Thyroid gland (tissue), 4 donors: ENCODE measurements around the gene GPR12. TPM values are rescaled to one million over a fixed set of nuclear protein-coding genes. Genes with fewer than 3 reads are reported as not detected.

ENCODE experiments used
- DNase-seq, 2 donors: peaks; one replicate each; pipeline ENCODE4 v3.0.0-alpha.2; 2019
- H3K27ac ChIP-seq, 3 donors: fragments of 200-600 bp; sonication (generic); 1 replicate in 2 of 3; 2 replicates in 1 of 3; pipeline ENCODE4 v1.5.1; 2016 to 2019; ENCODE audit warnings: mild to moderate bottlenecking in 1 of 3, moderate library complexity in 1 of 3
- H3K27me3 ChIP-seq: fragments of 200-600 bp; sonication (generic); one replicate; pipeline ENCODE4 v1.5.1; 2019
- H3K36me3 ChIP-seq, 2 donors: fragments of 200-600 bp; sonication (generic); one replicate each; pipeline ENCODE4 v1.5.1; 2016 to 2019
- H3K4me1 ChIP-seq, 2 donors: fragments of 200-600 bp; sonication (generic); one replicate each; pipeline ENCODE4 v1.5.1; 2017 to 2019
- H3K4me3 ChIP-seq, 3 donors: fragments of 200-600 bp; sonication (generic); replicated peaks in 1 of 3; 1 replicate in 2 of 3; 2 replicates in 1 of 3; pipeline ENCODE4 v1.5.1; 2016; ENCODE audit warnings: mild to moderate bottlenecking in 1 of 3
- H3K9me3 ChIP-seq: fragments of 200-600 bp; sonication (generic); one replicate; pipeline ENCODE4 v1.5.1; 2017
- CTCF ChIP-seq, 6 experiments: fragments of 200-600 bp in 3 of 6; fragments of 450-650 bp in 3 of 6; sonication (generic) in 3 of 6; IDR thresholded peaks; one replicate each; pipeline ENCODE4 v1.5.1; 2016 to 2019; ENCODE audit warnings: antibody characterized with exemption in 6 of 6, mild to moderate bottlenecking in 2 of 6, inconsistent platforms in 1 of 6, moderate library complexity in 1 of 6
- POLR2A ChIP-seq, 2 donors: fragments of 450-650 bp; IDR thresholded peaks; one replicate each; pipeline ENCODE4 v1.6.1; 2017; ENCODE audit warnings: antibody characterized with exemption in 2 of 2, mild to moderate bottlenecking in 2 of 2, moderate library complexity in 1 of 2
- whole genome bisulfite sequencing, 2 donors: methylation state at CpG; one replicate each; pipeline ENCODE4 v1.1.5; 2017; 5-methylcytosine and 5-hydroxymethylcytosine counted together
- intact Hi-C: fragments of 100-400 bp; cut with DNase I; formaldehyde crosslinking; loops from one replicate; pipeline ENCODE4 v1.15.1; 2023
- total RNA-seq, 4 donors: library from RNA; depleted of rRNA; stranded (reverse); fragments of >200 nt; gene quantifications; one replicate each; pipeline ENCODE4 v1.2.3, GENCODE V29; 2016

Gene GPR12
- total RNA-seq, 4 donors from 2014 or later = under 0.01 to 0.33 (median 0.33) TPM; not detected in 1

- intact Hi-C loops = no loop called here
- Histone ChIP-seq H3K27ac (no peak overlapping the region), H3K9me3 (no peaks in the 10 kb centered on the region), H3K4me1 (peaks cover 0 to 6% of the 10 kb centered on the region in 2 donors), H3K4me3 (no peak overlapping the region), H3K36me3 (no peaks in the 10 kb centered on the region), H3K27me3 (no peaks in the 10 kb centered on the region)
- WGBS, 2 donors = 61 to 64% methylated on average over 27 of the region's 27 CpGs
- no peak for TF ChIP-seq CTCF (IDR thresholded peaks at IDR 0.05)
- TF ChIP-seq POLR2A (IDR thresholded peaks at IDR 0.05) = no peak
- no peak for DNase-seq
Observed at GRCh38 chr13:26759249-26759906, 1.2 kb downstream of the GPR12 start.

- no peak for DNase-seq
- intact Hi-C loops = no loop called here
- Histone ChIP-seq H3K27me3 (no peaks in the 10 kb centered on the region), H3K36me3 (no peaks in the 10 kb centered on the region), H3K4me3 (no peak overlapping the region), H3K9me3 (no peaks in the 10 kb centered on the region), H3K27ac (no peak overlapping the region), H3K4me1 (peaks cover 0 to 6% of the 10 kb centered on the region in 2 donors)
- WGBS, 2 donors = 75 to 76% methylated on average over 18 of the region's 18 CpGs
- TF ChIP-seq POLR2A (IDR thresholded peaks at IDR 0.05) (no peak), CTCF (IDR thresholded peaks at IDR 0.05) (no peak)
Observed at GRCh38 chr13:26758496-26759157, 2.0 kb downstream of the GPR12 start.

- Histone ChIP-seq H3K9me3 (no peaks in the 10 kb centered on the region), H3K27me3 (no peaks in the 10 kb centered on the region), H3K36me3 (no peaks in the 10 kb centered on the region), H3K4me1 (peaks cover 0 to 6% of the 10 kb centered on the region in 2 donors), H3K4me3 (no peak overlapping the region), H3K27ac (no peak overlapping the region)
- intact Hi-C loops = no loop called here
- 60 to 61% methylated on average over 3 of the region's 3 CpGs for WGBS, 2 donors
- TF ChIP-seq POLR2A (IDR thresholded peaks at IDR 0.05) = no peak
- TF ChIP-seq CTCF (IDR thresholded peaks at IDR 0.05) = no peak
- DNase-seq = no peak
Observed at GRCh38 chr13:26756961-26757360, 3.6 kb downstream of the GPR12 start.

- 82 to 85% methylated on average over 2 of the region's 2 CpGs for WGBS, 2 donors
- Histone ChIP-seq H3K4me1 (no peaks in the 10 kb centered on the region), H3K36me3 (no peaks in the 10 kb centered on the region), H3K9me3 (no peaks in the 10 kb centered on the region), H3K4me3 (no peak overlapping the region), H3K27me3 (no peaks in the 10 kb centered on the region), H3K27ac (no peak overlapping the region)
- intact Hi-C loops = no loop called here
- TF ChIP-seq CTCF (IDR thresholded peaks at IDR 0.05) (no peak), POLR2A (IDR thresholded peaks at IDR 0.05) (no peak)
- DNase-seq = no peak
Observed at GRCh38 chr13:26752671-26753070, 7.9 kb downstream of the GPR12 start.

GRCh38 chr13:26749905-26750304 lies 10.7 kb downstream of the GPR12 start:
- no peak for DNase-seq
- TF ChIP-seq POLR2A (IDR thresholded peaks at IDR 0.05) (no peak), CTCF (IDR thresholded peaks at IDR 0.05) (no peak)
- Histone ChIP-seq H3K4me3 (no peak overlapping the region), H3K4me1 (no peaks in the 10 kb centered on the region), H3K9me3 (no peaks in the 10 kb centered on the region), H3K27me3 (no peaks in the 10 kb centered on the region), H3K36me3 (no peaks in the 10 kb centered on the region), H3K27ac (no peak overlapping the region)
- WGBS, 2 donors = 90 to 93% methylated on average over 3 of the region's 3 CpGs
- intact Hi-C loops = no loop called here
